ENCODE results near the gene ZFP64. TPM values are rescaled to one million over a fixed set of nuclear protein-coding genes. Genes with fewer than 3 reads are reported as not detected.

ZFP64 gene
- total RNA-seq, 1 experiment from 2014 or later = 33.5 TPM

DNA sequence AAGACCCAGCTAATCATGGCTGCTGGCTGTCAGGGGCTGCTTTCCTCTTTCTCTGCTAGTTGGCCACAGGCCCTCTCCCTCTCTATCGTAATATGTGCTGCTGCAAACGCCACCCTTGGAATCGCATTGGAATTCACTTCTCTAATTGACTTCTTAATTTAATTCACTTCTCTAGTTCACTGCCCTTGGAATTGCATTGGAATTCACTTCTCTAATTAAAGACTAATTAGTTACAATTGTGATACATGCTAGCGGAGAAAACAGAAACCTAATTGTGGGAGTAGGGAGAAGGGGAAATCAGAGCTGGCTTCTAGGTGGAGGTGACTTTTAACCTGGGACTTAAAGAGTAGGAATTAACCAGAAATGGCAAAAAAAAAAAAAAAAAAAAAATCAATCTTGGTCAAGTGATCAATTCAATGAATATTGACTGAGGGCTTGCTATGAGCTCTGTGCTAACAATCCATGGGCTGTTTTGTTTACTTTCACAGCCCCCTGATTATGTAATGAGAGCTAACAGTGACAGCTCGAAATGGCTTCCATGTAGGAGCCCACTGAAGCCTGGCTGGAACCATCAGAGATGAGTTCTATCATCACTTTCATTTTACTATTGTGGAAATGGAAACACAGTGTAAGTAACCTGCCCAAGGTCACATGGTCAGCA is 11.3 kb downstream of the ZFP64 start:
- intact Hi-C loops (cut with micrococcal nuclease; ENCODE audit: unreplicated experiment) = no loop called here
- Histone ChIP-seq H3K27me3 (replicated peaks; ENCODE audit: insufficient read depth, low read depth, low read length, poor library complexity) (no peaks in the 10 kb centered on the region), H3K27ac (ENCODE audit: low read depth, low read length, poor library complexity, severe bottlenecking) (no peak overlapping the region), H3K4me3 (ENCODE audit: low read depth, low read length, poor library complexity, severe bottlenecking) (no peak overlapping the region), H3K9me3 (ENCODE audit: low read depth, low read length, poor library complexity, severe bottlenecking) (no peaks in the 10 kb centered on the region), H3K4me1 (ENCODE audit: insufficient read depth, low read length, poor library complexity, severe bottlenecking) (no peaks in the 10 kb centered on the region), H3K36me3 (ENCODE audit: insufficient read depth, low read length, poor library complexity, severe bottlenecking) (peaks cover 10% of the 10 kb centered on the region)
- CTCF ChIA-PET = no interaction called here
- no peak for DNase-seq (ENCODE audit: low spot score)
- no peak for TF ChIP-seq EZH2 (IDR thresholded peaks at IDR 0.05; ENCODE audit: borderline replicate concordance, low read depth, low read length, poor library complexity, severe bottlenecking)
- TF ChIP-seq, protein P1, sequence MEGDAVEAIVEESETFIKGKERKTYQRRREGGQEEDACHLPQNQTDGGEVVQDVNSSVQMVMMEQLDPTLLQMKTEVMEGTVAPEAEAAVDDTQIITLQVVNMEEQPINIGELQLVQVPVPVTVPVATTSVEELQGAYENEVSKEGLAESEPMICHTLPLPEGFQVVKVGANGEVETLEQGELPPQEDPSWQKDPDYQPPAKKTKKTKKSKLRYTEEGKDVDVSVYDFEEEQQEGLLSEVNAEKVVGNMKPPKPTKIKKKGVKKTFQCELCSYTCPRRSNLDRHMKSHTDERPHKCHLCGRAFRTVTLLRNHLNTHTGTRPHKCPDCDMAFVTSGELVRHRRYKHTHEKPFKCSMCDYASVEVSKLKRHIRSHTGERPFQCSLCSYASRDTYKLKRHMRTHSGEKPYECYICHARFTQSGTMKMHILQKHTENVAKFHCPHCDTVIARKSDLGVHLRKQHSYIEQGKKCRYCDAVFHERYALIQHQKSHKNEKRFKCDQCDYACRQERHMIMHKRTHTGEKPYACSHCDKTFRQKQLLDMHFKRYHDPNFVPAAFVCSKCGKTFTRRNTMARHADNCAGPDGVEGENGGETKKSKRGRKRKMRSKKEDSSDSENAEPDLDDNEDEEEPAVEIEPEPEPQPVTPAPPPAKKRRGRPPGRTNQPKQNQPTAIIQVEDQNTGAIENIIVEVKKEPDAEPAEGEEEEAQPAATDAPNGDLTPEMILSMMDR (conservative IDR thresholded peaks at IDR 0.05; ENCODE audit: low read depth, low read length) = no peak
- no TSS peak for BruUV-seq (replicated peaks)
- POLR2A ChIA-PET (ENCODE audit: low non-redundant PET) = no interaction called here

DNA sequence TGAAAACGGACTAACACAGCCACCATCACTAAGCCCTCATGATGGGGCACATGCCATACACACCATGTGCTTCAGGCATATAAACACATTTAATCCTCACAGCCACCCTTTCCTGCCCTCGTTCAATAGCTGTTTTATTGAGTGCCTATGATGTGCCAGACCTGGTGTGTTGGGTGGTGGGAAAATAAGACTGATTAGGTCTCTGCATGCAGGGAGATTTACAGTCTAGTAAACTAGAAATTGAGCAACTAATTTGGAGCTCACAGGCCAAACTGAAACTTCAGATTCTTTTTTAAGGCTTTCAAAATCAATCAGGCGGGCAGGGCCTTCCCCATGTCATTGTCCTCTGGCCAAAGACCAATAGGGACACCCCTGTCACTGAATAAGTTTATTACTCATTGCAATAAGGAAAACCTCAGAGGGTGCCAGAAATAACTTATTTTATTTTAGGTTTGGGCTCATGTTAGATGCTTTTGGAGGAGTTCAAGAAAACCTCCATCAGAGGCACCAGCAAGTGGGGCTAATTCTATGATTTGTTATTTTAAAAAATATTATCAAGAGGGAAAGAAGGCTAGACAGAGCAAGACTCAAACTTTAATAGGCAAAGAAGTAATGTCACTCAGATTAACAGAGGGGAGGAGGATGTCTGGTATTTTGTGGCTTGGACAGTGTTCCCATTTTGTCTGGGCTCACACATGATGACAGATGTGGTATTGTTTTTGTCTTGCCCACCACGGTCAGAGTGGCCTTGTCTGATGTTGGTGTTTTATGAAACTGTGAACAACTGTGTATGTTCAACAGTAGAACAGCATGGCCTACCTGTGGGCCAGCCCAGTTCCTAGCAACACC is 12.0 kb downstream of the ZFP64 start:
- Histone ChIP-seq H3K4me1 (ENCODE audit: insufficient read depth, low read length, poor library complexity, severe bottlenecking) (no peaks in the 10 kb centered on the region), H3K9me3 (ENCODE audit: low read depth, low read length, poor library complexity, severe bottlenecking) (no peaks in the 10 kb centered on the region), H3K36me3 (ENCODE audit: insufficient read depth, low read length, poor library complexity, severe bottlenecking) (peaks cover 8% of the 10 kb centered on the region), H3K4me3 (ENCODE audit: low read depth, low read length, poor library complexity, severe bottlenecking) (no peak overlapping the region), H3K27ac (ENCODE audit: low read depth, low read length, poor library complexity, severe bottlenecking) (no peak overlapping the region), H3K27me3 (replicated peaks; ENCODE audit: insufficient read depth, low read depth, low read length, poor library complexity) (no peaks in the 10 kb centered on the region)
- intact Hi-C loops (cut with micrococcal nuclease; ENCODE audit: unreplicated experiment) = no loop called here
- no peak for TF ChIP-seq EZH2 (IDR thresholded peaks at IDR 0.05; ENCODE audit: borderline replicate concordance, low read depth, low read length, poor library complexity, severe bottlenecking)
- TF ChIP-seq, protein P1 (conservative IDR thresholded peaks at IDR 0.05; ENCODE audit: low read depth, low read length) = no peak
- BruUV-seq (replicated peaks) = no TSS peak
- POLR2A ChIA-PET (ENCODE audit: low non-redundant PET) = no interaction called here
- no peak for DNase-seq (ENCODE audit: low spot score)
- CTCF ChIA-PET = no interaction called here

DNA sequence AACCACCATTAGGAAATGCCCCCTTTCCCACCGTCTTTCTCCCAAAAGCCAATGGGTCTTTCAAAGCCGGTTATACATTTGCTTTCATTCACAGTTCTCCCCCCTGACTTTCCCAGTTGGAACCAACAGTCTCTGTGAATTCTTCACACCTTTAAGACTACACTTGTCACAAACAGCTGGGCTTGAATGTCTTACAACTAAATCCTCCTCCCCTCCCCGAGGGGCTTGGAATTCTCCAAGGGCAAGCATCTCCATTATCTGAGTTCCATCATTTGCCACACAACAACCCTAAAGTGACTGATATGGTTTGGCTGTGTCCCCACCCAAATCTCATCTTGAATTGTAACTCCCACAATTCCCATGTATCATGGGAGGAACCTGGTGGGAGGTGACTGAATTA is 12.9 kb downstream of the ZFP64 start:
- BruUV-seq (replicated peaks) = no TSS peak
- POLR2A ChIA-PET (ENCODE audit: low non-redundant PET) = no interaction called here

More for the DNA sequence above, 12.9 kb downstream of the ZFP64 start:
- no peak for TF ChIP-seq EZH2 (IDR thresholded peaks at IDR 0.05; ENCODE audit: borderline replicate concordance, low read depth, low read length, poor library complexity, severe bottlenecking)
- TF ChIP-seq, protein P1 (conservative IDR thresholded peaks at IDR 0.05; ENCODE audit: low read depth, low read length) = no peak
- Histone ChIP-seq H3K4me3 (ENCODE audit: low read depth, low read length, poor library complexity, severe bottlenecking) (no peak overlapping the region), H3K27ac (ENCODE audit: low read depth, low read length, poor library complexity, severe bottlenecking) (no peak overlapping the region), H3K27me3 (replicated peaks; ENCODE audit: insufficient read depth, low read depth, low read length, poor library complexity) (no peaks in the 10 kb centered on the region), H3K9me3 (ENCODE audit: low read depth, low read length, poor library complexity, severe bottlenecking) (no peaks in the 10 kb centered on the region), H3K36me3 (ENCODE audit: insufficient read depth, low read length, poor library complexity, severe bottlenecking) (peaks cover under 1% of the 10 kb centered on the region), H3K4me1 (ENCODE audit: insufficient read depth, low read length, poor library complexity, severe bottlenecking) (no peaks in the 10 kb centered on the region)
- DNase-seq (ENCODE audit: low spot score) = no peak
- CTCF ChIA-PET = no interaction called here
- intact Hi-C loops (cut with micrococcal nuclease; ENCODE audit: unreplicated experiment) = no loop called here
